Skin epidermis (tissue), 12 donors: ENCODE results near the gene PRM3.
A peak's percentile ranks its signal among the peaks of the same experiment; 100 is the strongest.
"Not testable (repeated sequence)": the region's sequence is repeated elsewhere in the genome, so short reads cannot be mapped to it uniquely, and the experiment has no call there.

Experiments used
- H3K27ac ChIP-seq, 21 experiments: fragments of 200-600 bp; sonication (generic) in 11 of 21; one replicate each; pipeline ENCODE4 v1.5.0; 2020; ENCODE audit warnings: mild to moderate bottlenecking in 3 of 21, inconsistent platforms in 2 of 21, moderate library complexity in 2 of 21
- H3K4me3 ChIP-seq, 7 experiments: fragments of 200-600 bp; sonication (generic) in 2 of 7; one replicate each; pipeline ENCODE4 v1.5.0; 2020; ENCODE audit warnings: inconsistent platforms in 2 of 7, mild to moderate bottlenecking in 2 of 7, moderate library complexity in 1 of 7

Gene PRM3

GRCh38 chr16:11306997-11307638, 33.7 kb upstream of the PRM3 start:
- Histone ChIP-seq H3K27ac (peak overlapping the region in 2 of 21 experiments; percentile 11 to 17), H3K4me3 (no peak overlapping the region)

- no peak overlapping the region for H3K4me3 ChIP-seq
- H3K27ac ChIP-seq, result no peak overlapping the region
Measured at GRCh38 chr16:11306381-11306780, 33.0 kb upstream of the PRM3 start.

- Histone ChIP-seq H3K27ac (peak overlapping the region in 1 of 21 experiments; percentile 3), H3K4me3 (no peak overlapping the region)
Measured at GRCh38 chr16:11303405-11304138, 30.1 kb upstream of the PRM3 start.

GRCh38 chr16:11302977-11303376, 29.5 kb upstream of the PRM3 start:
- peak overlapping the region in 1 of 21 experiments; percentile 3 for H3K27ac ChIP-seq
- H3K4me3 ChIP-seq, result no peak overlapping the region

GRCh38 chr16:11301645-11302501, 28.4 kb upstream of the PRM3 start:
- peak overlapping the region in 1 of 21 experiments; percentile 73 for H3K27ac ChIP-seq
- H3K4me3 ChIP-seq, result no peak overlapping the region

GRCh38 chr16:11300560-11300892, 27.1 kb upstream of the PRM3 start:
- Histone ChIP-seq H3K4me3 (no peak overlapping the region), H3K27ac (peak overlapping the region in 1 of 21 experiments; percentile 73)

GRCh38 chr16:11299865-11300559, 26.6 kb upstream of the PRM3 start:
- Histone ChIP-seq H3K4me3 (no peak overlapping the region), H3K27ac (peak overlapping the region in 1 of 21 experiments; percentile 73)

GRCh38 chr16:11298950-11299547, 25.6 kb upstream of the PRM3 start:
- H3K27ac ChIP-seq, result peak overlapping the region in 1 of 21 experiments; percentile 73
- not testable (repeated sequence) for H3K4me3 ChIP-seq

- peak overlapping the region in 5 of 21 experiments; percentile 18 to 82 (median 35) for H3K27ac ChIP-seq
Measured at GRCh38 chr16:11298143-11298900, 24.9 kb upstream of the PRM3 start.

GRCh38 chr16:11297492-11298142, 24.2 kb upstream of the PRM3 start:
- Histone ChIP-seq H3K27ac (peak overlapping the region in 11 of 21 experiments; percentile 11 to 82 (median 35)), H3K4me3 (peak overlapping the region in 1 of 7 experiments; percentile 22)

More at GRCh38 chr16:11298143-11298900, 24.9 kb upstream of the PRM3 start:
- no peak overlapping the region for H3K4me3 ChIP-seq

GRCh38 chr16:11296706-11297491, 23.5 kb upstream of the PRM3 start:
- Histone ChIP-seq H3K27ac (peak overlapping the region in 9 of 21 experiments; percentile 11 to 82 (median 35)), H3K4me3 (peak overlapping the region in 1 of 7 experiments; percentile 22)

- Histone ChIP-seq H3K27ac (peak overlapping the region in 1 of 21 experiments; percentile 82), H3K4me3 (no peak overlapping the region)
Measured at GRCh38 chr16:11296351-11296705, 22.9 kb upstream of the PRM3 start.

GRCh38 chr16:11295672-11296071, 22.2 kb upstream of the PRM3 start:
- peak overlapping the region in 1 of 21 experiments; percentile 82 for H3K27ac ChIP-seq
- no peak overlapping the region for H3K4me3 ChIP-seq

- H3K4me3 ChIP-seq, result no peak overlapping the region
- H3K27ac ChIP-seq, result no peak overlapping the region
Measured at GRCh38 chr16:11292076-11292748, 18.8 kb upstream of the PRM3 start.

- no peak overlapping the region for H3K27ac ChIP-seq
Measured at GRCh38 chr16:11291091-11291703, 17.8 kb upstream of the PRM3 start.

GRCh38 chr16:11290102-11290893, 16.9 kb upstream of the PRM3 start:
- Histone ChIP-seq H3K4me3 (no peak overlapping the region), H3K27ac (no peak overlapping the region)

More at GRCh38 chr16:11291091-11291703, 17.8 kb upstream of the PRM3 start:
- H3K4me3 ChIP-seq, result no peak overlapping the region
